Measurements from ENCODE around the gene RAB4B.
"Not testable (repeated sequence)": the region's sequence is repeated elsewhere in the genome, so short reads cannot be mapped to it uniquely, and the experiment has no call there.

The RAB4B gene

GRCh38 chr19:40827386-40828247 is 49.6 kb downstream of the RAB4B start:
- Mint-ChIP-seq H3K36me3 (ENCODE audit: low read depth) (peaks cover 7% of the 10 kb centered on the region), H3K27ac (no peak overlapping the region), H3K4me3 (no peak overlapping the region), H3K4me1 (ENCODE audit: low read depth) (peaks cover 28% of the 10 kb centered on the region), H3K27me3 (no peaks in the 10 kb centered on the region), H3K9me3 (no peaks in the 10 kb centered on the region)

- Mint-ChIP-seq H3K9me3 (no peaks in the 10 kb centered on the region), H3K27ac (no peak overlapping the region), H3K4me1 (ENCODE audit: low read depth) (peaks cover 28% of the 10 kb centered on the region), H3K36me3 (ENCODE audit: low read depth) (peaks cover 7% of the 10 kb centered on the region), H3K4me3 (no peak overlapping the region), H3K27me3 (no peaks in the 10 kb centered on the region)
Observed at GRCh38 chr19:40829205-40829604, 51.2 kb downstream of the RAB4B start.

DNA sequence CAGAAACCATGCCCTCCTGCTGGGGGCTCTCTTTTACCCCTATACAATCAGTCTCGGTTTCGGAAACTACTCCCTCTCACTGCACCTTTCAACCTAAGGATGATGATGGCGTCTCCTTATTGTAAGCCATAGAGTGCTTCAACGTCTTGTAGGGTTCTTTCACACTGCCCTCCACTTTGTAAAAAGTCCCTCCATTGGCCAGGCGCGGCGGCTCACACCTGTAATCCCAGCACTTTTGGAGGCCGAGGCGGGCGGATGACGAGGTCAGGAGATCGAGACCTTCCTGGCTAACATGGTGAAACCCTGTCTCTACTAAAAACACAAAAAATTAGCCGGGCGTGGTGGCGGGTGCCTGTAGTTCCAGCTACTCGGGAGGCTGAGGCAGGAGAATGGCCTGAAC is 52.7 kb downstream of the RAB4B start:
- H3K9me3 Mint-ChIP-seq; H3K4me3 Mint-ChIP-seq; H3K36me3 Mint-ChIP-seq (ENCODE audit: low read depth); H3K27me3 Mint-ChIP-seq; H3K27ac Mint-ChIP-seq: not testable (repeated sequence)
- peaks cover 25% of the 10 kb centered on the region for H3K4me1 Mint-ChIP-seq (ENCODE audit: low read depth)

- Mint-ChIP-seq H3K36me3 (ENCODE audit: low read depth) (peaks cover 5% of the 10 kb centered on the region), H3K4me3 (no peak overlapping the region), H3K9me3 (no peaks in the 10 kb centered on the region), H3K4me1 (ENCODE audit: low read depth) (peaks cover 17% of the 10 kb centered on the region), H3K27me3 (no peaks in the 10 kb centered on the region), H3K27ac (no peak overlapping the region)
Observed at GRCh38 chr19:40831502-40832430, 53.7 kb downstream of the RAB4B start.

GRCh38 chr19:40832431-40832790 is 54.4 kb downstream of the RAB4B start:
- H3K27ac Mint-ChIP-seq, H3K9me3 Mint-ChIP-seq, H3K4me3 Mint-ChIP-seq: not testable (repeated sequence)

DNA sequence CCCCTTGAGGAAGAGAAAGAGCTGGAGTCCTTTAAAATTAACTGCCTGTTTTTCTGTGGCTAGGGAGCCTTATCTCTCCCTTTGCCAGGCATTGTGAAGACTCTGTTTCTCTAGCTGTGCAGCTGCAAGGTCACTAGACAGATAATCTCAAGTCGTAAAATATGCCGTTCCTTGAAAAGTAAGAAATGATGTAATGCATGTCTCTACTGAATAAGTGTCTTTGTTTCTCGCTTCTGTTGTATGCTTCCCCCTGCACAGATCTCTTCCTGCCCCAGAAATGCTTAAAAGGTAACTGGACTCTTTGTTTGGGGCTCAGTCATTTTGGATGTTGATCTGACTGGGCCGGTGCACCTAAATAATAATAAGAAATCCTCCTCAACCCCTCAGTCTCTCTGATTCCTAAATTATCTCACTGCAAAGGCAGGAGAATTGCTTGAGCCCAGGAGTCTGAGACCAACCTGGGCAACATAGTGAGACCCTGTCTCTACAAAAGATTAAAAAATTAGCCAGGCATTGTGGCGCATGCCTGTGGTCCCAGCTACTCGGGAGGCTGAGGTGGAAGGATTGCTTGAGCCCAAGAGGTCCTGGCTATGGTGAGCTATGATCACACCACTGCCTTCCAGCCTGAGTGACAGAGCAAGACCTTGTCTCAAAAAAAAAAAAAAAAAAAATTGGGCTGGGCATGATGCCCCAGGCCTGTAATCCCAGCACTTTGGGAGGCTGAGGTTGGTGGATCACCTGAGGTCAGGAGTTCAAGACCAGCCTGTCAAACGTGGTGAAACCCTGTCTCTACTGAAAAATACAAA is 55.9 kb downstream of the RAB4B start:
- peaks cover 10% of the 10 kb centered on the region for H3K4me1 Mint-ChIP-seq (ENCODE audit: low read depth)
- H3K27ac Mint-ChIP-seq; H3K36me3 Mint-ChIP-seq (ENCODE audit: low read depth); H3K9me3 Mint-ChIP-seq; H3K27me3 Mint-ChIP-seq; H3K4me3 Mint-ChIP-seq: not testable (repeated sequence)

More at GRCh38 chr19:40832431-40832790, 54.4 kb downstream of the RAB4B start:
- not testable (repeated sequence) for H3K27me3 Mint-ChIP-seq; H3K36me3 Mint-ChIP-seq (ENCODE audit: low read depth)
- H3K4me1 Mint-ChIP-seq (ENCODE audit: low read depth), result peaks cover 11% of the 10 kb centered on the region

- H3K27ac Mint-ChIP-seq, result no peak overlapping the region
- no peaks in the 10 kb centered on the region for H3K27me3 Mint-ChIP-seq
- no peaks in the 10 kb centered on the region for H3K9me3 Mint-ChIP-seq
- peaks cover 10% of the 10 kb centered on the region for H3K4me1 Mint-ChIP-seq (ENCODE audit: low read depth)
- H3K4me3 Mint-ChIP-seq, result no peak overlapping the region
- H3K36me3 Mint-ChIP-seq (ENCODE audit: low read depth), result no peaks in the 10 kb centered on the region
Observed at GRCh38 chr19:40836754-40837429, 58.8 kb downstream of the RAB4B start.

DNA sequence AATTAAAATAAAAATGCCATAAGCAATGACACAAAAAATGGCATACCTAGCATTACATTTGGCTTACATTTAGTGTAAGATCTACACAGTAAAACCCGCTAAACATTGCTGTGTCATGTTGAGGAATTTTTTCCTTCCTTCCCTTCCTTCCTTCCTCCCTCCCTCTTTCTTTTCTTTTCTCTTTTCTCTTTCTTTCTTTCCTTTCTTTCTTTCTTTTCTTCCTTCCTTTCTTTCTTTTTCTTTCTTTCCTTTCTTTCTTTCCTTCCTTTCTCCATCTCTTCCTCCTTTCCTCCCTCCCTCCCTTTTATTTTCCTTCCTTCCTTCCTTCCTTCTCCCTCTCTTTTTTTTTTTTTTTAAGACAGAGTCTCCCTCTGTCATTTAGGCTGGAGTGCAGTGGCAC is 60.4 kb downstream of the RAB4B start:
- H3K36me3 Mint-ChIP-seq (ENCODE audit: low read depth); H3K27me3 Mint-ChIP-seq; H3K4me3 Mint-ChIP-seq; H3K27ac Mint-ChIP-seq; H3K9me3 Mint-ChIP-seq: not testable (repeated sequence)
- H3K4me1 Mint-ChIP-seq (ENCODE audit: low read depth), result peaks cover 10% of the 10 kb centered on the region

DNA sequence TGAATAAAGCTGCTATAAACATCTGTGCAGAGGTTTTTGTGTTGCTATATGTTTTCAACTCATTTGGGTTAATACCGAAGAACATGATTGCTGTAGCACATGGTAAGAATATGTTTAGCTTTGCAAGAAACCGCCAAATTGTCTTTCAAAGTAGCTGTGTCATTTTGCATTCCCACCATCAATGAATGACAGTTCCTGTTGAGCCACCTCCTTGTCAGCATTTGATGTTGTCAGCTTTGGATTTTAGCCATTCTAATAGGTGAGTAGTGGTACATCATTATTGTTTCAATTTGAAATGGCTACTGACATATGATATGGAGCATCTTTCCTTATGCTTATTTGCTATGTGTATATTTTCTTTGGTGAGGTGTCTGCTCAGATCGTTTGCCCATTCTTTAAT is 64.0 kb downstream of the RAB4B start:
- not testable (repeated sequence) for H3K9me3 Mint-ChIP-seq; H3K27ac Mint-ChIP-seq; H3K4me3 Mint-ChIP-seq; H3K27me3 Mint-ChIP-seq; H3K36me3 Mint-ChIP-seq (ENCODE audit: low read depth)
- peaks cover 14% of the 10 kb centered on the region for H3K4me1 Mint-ChIP-seq (ENCODE audit: low read depth)

- H3K9me3 Mint-ChIP-seq; H3K36me3 Mint-ChIP-seq (ENCODE audit: low read depth): not testable (repeated sequence)
- peak overlapping the region; percentile 81 for H3K27ac Mint-ChIP-seq
Observed at GRCh38 chr19:40842997-40843652, 65.1 kb downstream of the RAB4B start.

DNA sequence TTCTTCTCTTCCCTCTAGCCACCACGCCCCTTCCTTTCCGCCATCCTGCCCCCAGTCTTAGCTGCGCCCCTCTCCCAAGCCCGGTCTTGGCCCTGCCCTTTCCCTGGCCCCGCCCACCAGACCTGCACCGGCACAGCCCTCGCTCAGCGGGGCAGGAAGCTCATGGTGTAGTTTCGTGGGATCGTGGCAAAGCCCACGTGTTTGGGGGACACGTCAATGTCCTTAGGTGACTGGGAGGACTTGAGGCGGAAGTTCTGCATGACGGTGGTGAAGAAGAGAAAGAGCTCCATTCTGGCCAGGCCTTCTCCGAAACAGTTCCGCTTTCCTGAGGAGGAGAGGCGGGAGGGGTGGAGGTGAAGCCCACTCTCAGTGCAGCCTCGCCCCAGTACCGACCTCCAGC is 65.6 kb downstream of the RAB4B start:
- not testable (repeated sequence) for H3K36me3 Mint-ChIP-seq (ENCODE audit: low read depth); H3K9me3 Mint-ChIP-seq
- peak overlapping the region; percentile 81 for H3K27ac Mint-ChIP-seq
- peaks cover 16% of the 10 kb centered on the region for H3K27me3 Mint-ChIP-seq
- H3K4me3 Mint-ChIP-seq, result peak overlapping the region; percentile 66
- peaks cover 19% of the 10 kb centered on the region for H3K4me1 Mint-ChIP-seq (ENCODE audit: low read depth)

More at GRCh38 chr19:40842997-40843652, 65.1 kb downstream of the RAB4B start:
- peak overlapping the region; percentile 66 for H3K4me3 Mint-ChIP-seq
- peaks cover 19% of the 10 kb centered on the region for H3K4me1 Mint-ChIP-seq (ENCODE audit: low read depth)
- peaks cover 14% of the 10 kb centered on the region for H3K27me3 Mint-ChIP-seq

Measured in stimulated activated naive CD8-positive, alpha-beta T cell treated with anti-CD3 and anti-CD28 coated beads, Interleukin-15, Interleukin-2, amounts not matched to agents 100 ng/mL and 50 ng/mL, for 24 hours (primary cell).